NOMO-1 treated with DMSO at 0.1 percent for 48 hours (cell line): ENCODE results near the gene LEAP2.

Experiments used
- DNase-seq: peaks from one replicate; lab custom pipeline; 2025; ENCODE audit not compliant: unreplicated experiment; lab: John Stamatoyannopoulos, UW

The LEAP2 gene

GRCh38 chr5:132873119-132873929 is at the start of gene LEAP2:
TSS of gene LEAP2 (plus strand) at chr5:132873668. CDS start at chr5:132873695, 27 bp downstream.
- no peak for DNase-seq

GRCh38 chr5:132824426-132824825 is 49.0 kb upstream of the LEAP2 start:
- DNase-seq, result no peak

- DNase-seq, result no peak
Measured at GRCh38 chr5:132825033-132825833, 48.2 kb upstream of the LEAP2 start.

- no peak for DNase-seq
Measured at GRCh38 chr5:132825834-132826391, 47.6 kb upstream of the LEAP2 start.

GRCh38 chr5:132826424-132827082 is 46.9 kb upstream of the LEAP2 start:
- DNase-seq, result no peak

- DNase-seq, result no peak
Measured at GRCh38 chr5:132827943-132828673, 45.4 kb upstream of the LEAP2 start.

- DNase-seq, result no peak
Measured at GRCh38 chr5:132828846-132829494, 44.5 kb upstream of the LEAP2 start.

GRCh38 chr5:132829742-132830435 is 43.6 kb upstream of the LEAP2 start:
- DNase-seq, result peak; percentile 57

- peak; percentile 15 for DNase-seq
Measured at GRCh38 chr5:132830436-132831094, 42.9 kb upstream of the LEAP2 start, which contains the start of gene SHROOM1. TSS of gene SHROOM1 (minus strand) at chr5:132830647. CDS start at chr5:132826140, 4,507 bp downstream.

GRCh38 chr5:132831095-132831860 is 42.2 kb upstream of the LEAP2 start:
- DNase-seq, result no peak

GRCh38 chr5:132832612-132833011 is 40.9 kb upstream of the LEAP2 start:
- no peak for DNase-seq

- no peak for DNase-seq
Measured at GRCh38 chr5:132834057-132834456, 39.4 kb upstream of the LEAP2 start.

GRCh38 chr5:132836852-132837251 is 36.6 kb upstream of the LEAP2 start:
- no peak for DNase-seq

GRCh38 chr5:132837868-132838267 is 35.6 kb upstream of the LEAP2 start:
- DNase-seq, result no peak

- DNase-seq, result no peak
Measured at GRCh38 chr5:132838516-132839282, 34.8 kb upstream of the LEAP2 start.

GRCh38 chr5:132839426-132840301 is 33.8 kb upstream of the LEAP2 start:
- peak; percentile 34 for DNase-seq
